ENCODE measurements around the gene TMEM237. TPM values are rescaled to one million over a fixed set of nuclear protein-coding genes. Genes with fewer than 3 reads are reported as not detected.

The TMEM237 gene
- total and polyA plus RNA-seq, 10 donors: 3.0 to 12.7 (median 6.3) TPM

- 40 to 80% (median 73%) methylated on average over 1 of the region's 1 CpG for WGBS, 5 donors
- intact Hi-C loops (cut with DNase I; ENCODE audit: low total_unique reads): no loop called here
- DNase-seq: no peak
Measured at GRCh38 chr2:201608021-201608420, 35.3 kb downstream of the TMEM237 start.

GRCh38 chr2:201607568-201607967 is 35.7 kb downstream of the TMEM237 start:
- TF ChIP-seq POLR2A (IDR thresholded peaks at IDR 0.05) (no peak), POLR2AphosphoS5 (IDR thresholded peaks at IDR 0.05) (no peak), CTCF (IDR thresholded peaks at IDR 0.05 in 8 of 11, conservative IDR thresholded peaks at IDR 0.05 in 3 of 11) (no peak)
- Histone ChIP-seq H3K9me3 (peaks cover 0 to 13% (median 2%) of the 10 kb centered on the region in 8 donors), H3K27ac (no peak overlapping the region), H3K4me3 (no peak overlapping the region), H3K36me3 (no peaks in the 10 kb centered on the region), H3K4me1 (no peaks in the 10 kb centered on the region), H3K27me3 (replicated peaks in 1 of 7) (peaks cover 0 to 5% (median 0%) of the 10 kb centered on the region in 7 donors)
- 78 to 92% (median 89%) methylated on average over 2 of the region's 2 CpGs for WGBS, 5 donors
- no peak for DNase-seq
- intact Hi-C loops (cut with DNase I; ENCODE audit: low total_unique reads): no loop called here

More at GRCh38 chr2:201608021-201608420, 35.3 kb downstream of the TMEM237 start:
- no peak for TF ChIP-seq POLR2AphosphoS5 (IDR thresholded peaks at IDR 0.05)
- TF ChIP-seq POLR2A (IDR thresholded peaks at IDR 0.05): no peak
- Histone ChIP-seq H3K27me3 (replicated peaks in 1 of 7) (peaks cover 0 to 5% (median 0%) of the 10 kb centered on the region in 7 donors), H3K27ac (no peak overlapping the region), H3K36me3 (no peaks in the 10 kb centered on the region), H3K4me3 (no peak overlapping the region), H3K9me3 (peaks cover 0 to 13% (median 2%) of the 10 kb centered on the region in 8 donors), H3K4me1 (no peaks in the 10 kb centered on the region)

- no peak for DNase-seq
- H3K27ac ChIP-seq: no peak overlapping the region
- intact Hi-C loops (cut with DNase I; ENCODE audit: low total_unique reads): no loop called here
- 88 to 96% (median 91%) methylated on average over 3 of the region's 3 CpGs for WGBS, 5 donors
- no peak overlapping the region for H3K4me3 ChIP-seq
- H3K9me3 ChIP-seq: peaks cover 0 to 16% (median 7%) of the 10 kb centered on the region in 8 donors
- no peak for TF ChIP-seq CTCF (IDR thresholded peaks at IDR 0.05 in 8 of 11, conservative IDR thresholded peaks at IDR 0.05 in 3 of 11)
- no peak for TF ChIP-seq POLR2AphosphoS5 (IDR thresholded peaks at IDR 0.05)
- TF ChIP-seq POLR2A (IDR thresholded peaks at IDR 0.05): no peak
- H3K36me3 ChIP-seq: no peaks in the 10 kb centered on the region
- H3K27me3 ChIP-seq (replicated peaks in 1 of 7): peaks cover 0 to 4% (median 0%) of the 10 kb centered on the region in 7 donors
- H3K4me1 ChIP-seq: no peaks in the 10 kb centered on the region
Measured at GRCh38 chr2:201600906-201601305, 42.4 kb downstream of the TMEM237 start.

GRCh38 chr2:201597397-201597796 is 45.9 kb downstream of the TMEM237 start:
- no peaks in the 10 kb centered on the region for H3K36me3 ChIP-seq
- DNase-seq: no peak
- no peaks in the 10 kb centered on the region for H3K4me1 ChIP-seq
- H3K27ac ChIP-seq: no peak overlapping the region
- H3K27me3 ChIP-seq (replicated peaks in 1 of 7): peaks cover 0 to 4% (median 0%) of the 10 kb centered on the region in 7 donors
- peaks cover 0 to 17% (median 7%) of the 10 kb centered on the region in 8 donors for H3K9me3 ChIP-seq
- TF ChIP-seq POLR2AphosphoS5 (IDR thresholded peaks at IDR 0.05) (no peak), POLR2A (IDR thresholded peaks at IDR 0.05) (no peak), CTCF (IDR thresholded peaks at IDR 0.05 in 8 of 11, conservative IDR thresholded peaks at IDR 0.05 in 3 of 11) (no peak)
- WGBS, 5 donors: 64 to 94% (median 71%) methylated on average over 8 of the region's 8 CpGs
- intact Hi-C loops (cut with DNase I; ENCODE audit: low total_unique reads): no loop called here
- H3K4me3 ChIP-seq: no peak overlapping the region
